Peyer's patch (tissue), 4 donors: ENCODE results near the gene PRKCG. TPM values are rescaled to one million over a fixed set of nuclear protein-coding genes. Genes with fewer than 3 reads are reported as not detected.

ENCODE experiments used
- DNase-seq, 3 donors: peaks; one replicate each; pipeline ENCODE4 v3.0.0-alpha.2; 2017 to 2019
- H3K27ac ChIP-seq, 4 donors: fragments of 200-600 bp; sonication (generic); one replicate each; pipeline ENCODE4 v1.5.1; 2016 to 2019
- H3K27me3 ChIP-seq, 2 donors: fragments of 200-600 bp; sonication (generic); one replicate each; pipeline ENCODE4 v1.5.1; 2019
- H3K36me3 ChIP-seq, 3 donors: fragments of 200-600 bp; sonication (generic); one replicate each; pipeline ENCODE4 v1.5.1; 2016 to 2019
- H3K4me1 ChIP-seq, 4 donors: fragments of 200-600 bp; sonication (generic); one replicate each; pipeline ENCODE4 v1.5.1; 2016 to 2019
- H3K4me3 ChIP-seq, 4 donors: fragments of 200-600 bp; sonication (generic); 1 replicate in 3 of 4; 2 replicates in 1 of 4; pipeline ENCODE4 v1.5.1; 2016 to 2019; ENCODE audit warnings: mild to moderate bottlenecking in 1 of 4
- H3K9me3 ChIP-seq, 4 donors: fragments of 200-600 bp; sonication (generic); one replicate each; pipeline ENCODE4 v1.5.1; 2016 to 2019; ENCODE audit warnings: mild to moderate bottlenecking in 1 of 4
- POLR2A ChIP-seq, 2 donors: fragments of 450-650 bp; IDR thresholded peaks; one replicate each; pipeline ENCODE4 v1.5.1; 2017; ENCODE audit warnings: antibody characterized with exemption in 2 of 2, mild to moderate bottlenecking in 2 of 2, moderate library complexity in 2 of 2
- total RNA-seq, 4 donors: library from RNA; depleted of rRNA; stranded (reverse); fragments of >200 nt; gene quantifications; one replicate each; pipeline ENCODE4 v1.1.0, GENCODE V29; 2016
- TF ChIP-seq, protein P1 (sequence below), 6 experiments: fragments of 450-650 bp in 4 of 6; fragments of 200-600 bp in 2 of 6; sonication (generic) in 1 of 6; IDR thresholded peaks; one replicate each; pipeline ENCODE4 v1.5.1; 2017 to 2019; ENCODE audit warnings: antibody characterized with exemption in 6 of 6, mild to moderate bottlenecking in 3 of 6, moderate library complexity in 1 of 6

Gene PRKCG
- total RNA-seq, 4 donors from 2014 or later = 0.47 to 2.5 TPM; not detected in 2

DNA sequence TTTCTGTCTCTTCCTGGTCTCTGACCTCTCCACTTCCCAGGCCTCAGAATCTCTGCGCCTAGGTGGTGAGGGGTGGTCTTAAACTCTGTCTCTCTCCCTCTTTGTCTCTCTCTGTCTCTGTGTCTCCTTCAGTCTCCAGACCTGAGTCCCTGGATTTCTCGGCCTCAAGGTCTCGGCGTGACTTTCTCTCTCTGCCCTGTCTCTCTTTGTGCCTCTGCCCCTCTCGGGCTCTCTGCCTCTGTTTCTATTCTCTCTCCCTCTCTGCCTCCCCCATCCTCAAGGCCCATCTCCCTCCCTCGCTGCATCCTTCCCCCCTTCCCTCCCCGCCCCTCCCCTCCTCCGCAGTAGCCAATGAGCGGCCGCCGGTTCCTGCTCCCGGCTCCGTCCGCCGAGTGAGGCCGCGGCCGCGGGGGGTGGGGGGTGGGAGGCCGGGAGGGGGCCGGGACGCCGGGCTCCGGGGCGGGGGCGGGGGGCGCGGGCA lies 27.0 kb downstream of the PRKCG start, which contains the start of gene CACNG7:
TSS of gene CACNG7 (plus strand) at position 344 of the 481 bp plus-strand sequence. CDS start 3,554 bp downstream, outside the sequence.
- Histone ChIP-seq H3K9me3 (peaks cover 0 to 11% (median 0%) of the 10 kb centered on the region in 4 donors), H3K4me1 (peaks cover 0 to 16% (median 4%) of the 10 kb centered on the region in 4 donors), H3K27me3 (peaks cover 0 to 21% of the 10 kb centered on the region in 2 donors), H3K4me3 (peak within 1 kb of the TSS in 1 of 4 donors; percentile 3), H3K27ac (no peak within 1 kb of the TSS), H3K36me3 (no peaks in the 10 kb centered on the region)
- no peak for TF ChIP-seq POLR2A (IDR thresholded peaks at IDR 0.05)
- TF ChIP-seq, protein P1, sequence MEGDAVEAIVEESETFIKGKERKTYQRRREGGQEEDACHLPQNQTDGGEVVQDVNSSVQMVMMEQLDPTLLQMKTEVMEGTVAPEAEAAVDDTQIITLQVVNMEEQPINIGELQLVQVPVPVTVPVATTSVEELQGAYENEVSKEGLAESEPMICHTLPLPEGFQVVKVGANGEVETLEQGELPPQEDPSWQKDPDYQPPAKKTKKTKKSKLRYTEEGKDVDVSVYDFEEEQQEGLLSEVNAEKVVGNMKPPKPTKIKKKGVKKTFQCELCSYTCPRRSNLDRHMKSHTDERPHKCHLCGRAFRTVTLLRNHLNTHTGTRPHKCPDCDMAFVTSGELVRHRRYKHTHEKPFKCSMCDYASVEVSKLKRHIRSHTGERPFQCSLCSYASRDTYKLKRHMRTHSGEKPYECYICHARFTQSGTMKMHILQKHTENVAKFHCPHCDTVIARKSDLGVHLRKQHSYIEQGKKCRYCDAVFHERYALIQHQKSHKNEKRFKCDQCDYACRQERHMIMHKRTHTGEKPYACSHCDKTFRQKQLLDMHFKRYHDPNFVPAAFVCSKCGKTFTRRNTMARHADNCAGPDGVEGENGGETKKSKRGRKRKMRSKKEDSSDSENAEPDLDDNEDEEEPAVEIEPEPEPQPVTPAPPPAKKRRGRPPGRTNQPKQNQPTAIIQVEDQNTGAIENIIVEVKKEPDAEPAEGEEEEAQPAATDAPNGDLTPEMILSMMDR (IDR thresholded peaks at IDR 0.05) = no peak
- no peak for DNase-seq

DNA sequence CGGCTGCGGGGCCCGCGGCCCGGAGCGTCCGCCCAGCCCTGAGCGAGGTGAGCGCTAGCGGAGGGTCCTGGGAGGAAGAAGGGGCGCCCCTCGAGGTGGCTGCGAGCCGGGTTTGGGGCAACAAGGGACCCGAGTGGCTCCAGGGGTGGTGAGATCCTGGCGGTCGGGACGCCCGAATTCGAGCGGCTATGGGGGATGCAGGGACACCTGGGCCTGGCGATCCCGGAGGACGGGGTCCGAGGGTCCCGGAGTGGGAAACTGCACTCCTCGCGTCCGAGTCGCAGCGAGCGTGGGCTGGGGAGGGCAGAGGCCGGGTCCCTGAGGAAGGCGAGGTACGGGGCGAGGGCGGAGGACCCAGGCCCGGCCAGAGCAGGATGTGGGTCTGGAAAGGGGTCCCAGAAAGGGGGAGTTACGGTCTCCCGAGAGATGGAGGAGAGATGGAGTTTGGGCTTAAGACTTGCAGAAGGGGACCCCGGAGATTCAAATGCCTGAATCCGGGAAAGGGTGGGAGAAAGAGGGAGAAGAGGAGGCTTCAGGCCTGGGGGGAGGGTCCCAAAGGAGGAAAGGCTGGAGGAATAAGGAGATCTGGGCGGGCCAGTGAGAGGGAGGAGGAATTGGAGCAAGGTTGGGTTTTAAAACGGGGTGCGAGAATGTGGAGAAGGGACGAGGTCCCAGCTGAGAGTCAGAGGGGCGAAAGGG lies 27.6 kb downstream of the PRKCG start:
- H3K27me3 ChIP-seq = peaks cover 0 to 21% of the 10 kb centered on the region in 2 donors
- peaks cover 0 to 11% (median 0%) of the 10 kb centered on the region in 4 donors for H3K9me3 ChIP-seq
- DNase-seq = no peak
- no peak overlapping the region for H3K4me3 ChIP-seq
- H3K4me1 ChIP-seq = peaks cover 0 to 16% (median 4%) of the 10 kb centered on the region in 4 donors
- TF ChIP-seq POLR2A (IDR thresholded peaks at IDR 0.05) = no peak
- TF ChIP-seq, protein P1 (IDR thresholded peaks at IDR 0.05) = no peak
- no peaks in the 10 kb centered on the region for H3K36me3 ChIP-seq
- no peak overlapping the region for H3K27ac ChIP-seq

DNA sequence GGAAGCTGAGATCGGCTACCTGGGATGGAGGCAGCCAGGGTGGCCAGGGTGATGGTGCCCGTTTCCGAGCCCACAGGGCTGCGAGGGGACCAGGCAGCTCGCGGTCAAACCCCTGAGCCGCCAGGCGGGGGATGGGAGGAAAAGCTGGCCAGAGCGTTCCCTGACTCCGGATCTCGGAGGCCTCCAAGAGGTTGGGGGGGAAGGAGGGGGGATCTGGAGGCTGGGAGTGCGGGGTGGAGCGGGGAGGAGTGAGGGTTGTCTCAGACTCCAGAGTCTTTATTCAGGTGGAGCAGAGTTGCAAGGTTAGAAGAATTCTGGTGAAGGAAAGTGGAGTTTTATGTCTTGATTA lies 28.1 kb downstream of the PRKCG start:
- Histone ChIP-seq H3K27ac (no peak overlapping the region), H3K4me3 (no peak overlapping the region), H3K4me1 (peaks cover 0 to 16% (median 4%) of the 10 kb centered on the region in 4 donors), H3K9me3 (peaks cover 0 to 11% (median 0%) of the 10 kb centered on the region in 4 donors), H3K36me3 (no peaks in the 10 kb centered on the region), H3K27me3 (peaks cover 0 to 21% of the 10 kb centered on the region in 2 donors)
- DNase-seq = no peak
- no peak for TF ChIP-seq POLR2A (IDR thresholded peaks at IDR 0.05)

DNA sequence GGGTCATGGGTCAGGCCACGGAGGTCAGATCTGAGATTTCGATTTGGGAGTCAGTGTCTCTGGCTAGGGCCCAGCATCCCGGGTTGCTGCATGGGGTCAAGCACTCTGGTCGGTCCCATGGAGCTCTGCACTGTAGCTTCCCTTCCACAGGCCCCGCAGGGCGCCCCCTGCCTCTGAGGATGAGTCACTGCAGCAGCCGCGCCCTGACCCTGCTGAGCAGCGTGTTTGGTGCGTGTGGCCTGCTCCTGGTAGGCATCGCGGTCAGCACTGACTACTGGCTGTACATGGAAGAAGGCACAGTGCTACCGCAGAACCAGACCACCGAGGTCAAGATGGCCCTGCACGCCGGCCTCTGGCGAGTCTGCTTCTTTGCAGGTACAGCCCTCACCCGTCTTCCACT lies 30.7 kb downstream of the PRKCG start:
- Histone ChIP-seq H3K36me3 (no peaks in the 10 kb centered on the region), H3K27me3 (peaks cover 0 to 14% of the 10 kb centered on the region in 2 donors), H3K4me1 (peaks cover 0 to 12% (median 4%) of the 10 kb centered on the region in 4 donors), H3K27ac (no peak overlapping the region), H3K9me3 (peaks cover 0 to 4% (median 0%) of the 10 kb centered on the region in 4 donors), H3K4me3 (no peak overlapping the region)
- no peak for DNase-seq
- TF ChIP-seq, protein P1 (IDR thresholded peaks at IDR 0.05) = no peak
- TF ChIP-seq POLR2A (IDR thresholded peaks at IDR 0.05) = no peak

DNA sequence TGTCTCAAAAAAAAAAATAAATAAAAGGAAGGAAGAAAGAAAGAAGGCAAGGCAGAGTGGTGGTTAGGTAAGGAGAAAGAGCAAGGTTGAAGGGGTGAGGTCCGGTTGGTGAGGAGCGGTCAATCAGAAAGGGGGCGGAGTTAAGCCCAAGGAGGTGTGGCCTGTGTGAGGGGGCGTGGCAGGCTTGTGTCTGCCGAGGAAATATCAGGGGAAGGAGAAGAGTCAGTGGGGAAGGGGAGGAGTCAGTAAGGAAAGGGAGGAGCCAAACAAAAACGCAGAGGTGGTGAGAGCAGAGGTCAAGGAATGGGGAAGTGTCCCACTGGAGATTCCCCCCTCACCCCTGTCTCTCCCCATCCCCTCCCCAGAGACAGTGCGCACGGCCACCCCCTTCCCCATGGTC lies 33.0 kb downstream of the PRKCG start:
- no peak overlapping the region for H3K4me3 ChIP-seq
- no peaks in the 10 kb centered on the region for H3K9me3 ChIP-seq
- TF ChIP-seq POLR2A (IDR thresholded peaks at IDR 0.05) = no peak
- TF ChIP-seq, protein P1 (IDR thresholded peaks at IDR 0.05) = no peak
- no peaks in the 10 kb centered on the region for H3K4me1 ChIP-seq
- no peak for DNase-seq
- H3K27me3 ChIP-seq = no peaks in the 10 kb centered on the region
- H3K36me3 ChIP-seq = no peaks in the 10 kb centered on the region
- no peak overlapping the region for H3K27ac ChIP-seq

DNA sequence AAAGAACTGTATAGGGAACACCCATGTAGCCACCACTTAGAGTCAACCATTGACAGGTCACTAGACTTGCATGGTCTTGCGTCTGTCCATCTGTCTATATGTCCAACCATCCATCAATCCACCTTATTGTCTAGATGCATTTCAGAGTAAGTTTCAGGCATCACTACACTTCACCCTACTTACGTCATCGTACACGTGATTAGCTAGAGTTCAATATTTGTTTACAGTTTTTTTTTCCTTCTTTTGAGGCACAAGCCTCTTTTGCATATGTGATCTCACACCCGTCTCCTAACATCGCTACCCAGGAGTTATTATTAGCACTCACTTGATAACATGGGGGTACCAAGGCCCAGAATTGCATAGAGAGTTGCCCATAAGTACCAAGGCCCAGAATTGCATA lies 34.0 kb downstream of the PRKCG start:
- TF ChIP-seq POLR2A (IDR thresholded peaks at IDR 0.05) = no peak
- TF ChIP-seq, protein P1 (IDR thresholded peaks at IDR 0.05) = no peak
- H3K9me3 ChIP-seq = no peaks in the 10 kb centered on the region
- no peak overlapping the region for H3K4me3 ChIP-seq
- H3K4me1 ChIP-seq = no peaks in the 10 kb centered on the region
- H3K27me3 ChIP-seq = no peaks in the 10 kb centered on the region
- no peak overlapping the region for H3K27ac ChIP-seq
- H3K36me3 ChIP-seq = no peaks in the 10 kb centered on the region
- no peak for DNase-seq
